ENCODE results near the gene RTF2.
"Not testable (repeated sequence)": the region's sequence is repeated elsewhere in the genome, so short reads cannot be mapped to it uniquely, and the experiment has no call there.

RTF2 gene

GRCh38 chr20:56554869-56555268 is 86.4 kb downstream of the RTF2 start:
- peak; percentile 95 for DNase-seq

GRCh38 chr20:56558968-56559367 is 90.5 kb downstream of the RTF2 start:
- no peak for DNase-seq

GRCh38 chr20:56564526-56564925 is 96.1 kb downstream of the RTF2 start:
- not testable (repeated sequence) for DNase-seq

GRCh38 chr20:56565511-56565910 is 97.1 kb downstream of the RTF2 start:
- no peak for DNase-seq

- no peak for DNase-seq
Measured at GRCh38 chr20:56566621-56567020, 98.2 kb downstream of the RTF2 start.
